ENCODE data around the gene SYMPK.

Gene SYMPK

GRCh38 chr19:45862564-45863334, at the start of gene SYMPK:
TSS of gene SYMPK (minus strand) at chr19:45863147. CDS start at chr19:45854495, 8,652 bp downstream.
- Histone ChIP-seq H3K36me3 (peaks cover 33% of the 10 kb centered on the region), H3K27me3 (peaks cover 41% of the 10 kb centered on the region), H3K4me1 (peaks cover 24% of the 10 kb centered on the region), H3K9me3 (no peaks in the 10 kb centered on the region), H3K27ac (peak within 1 kb of the TSS; percentile 92), H3K4me2 (peak within 1 kb of the TSS; percentile 90), H3K4me3 (peak within 1 kb of the TSS; percentile 92), H3K9ac (peak within 1 kb of the TSS; percentile 92), H4K20me1 (peaks cover 6% of the 10 kb centered on the region)
- TF ChIP-seq Cebpa-rat (IDR thresholded peaks at IDR 0.05): no peak

- no peaks in the 10 kb centered on the region; the same call in 1 of the 2 replicates for H3K4me1 ChIP-seq
- TF ChIP-seq Cebpa-rat (IDR thresholded peaks at IDR 0.05): no peak
- H3K4me2 ChIP-seq: no peak overlapping the region
Observed at GRCh38 chr19:45911291-45911690, 48.3 kb upstream of the SYMPK start.

GRCh38 chr19:45908956-45909355, 46.0 kb upstream of the SYMPK start:
- H3K4me3 ChIP-seq: no peak overlapping the region
- H3K9me3 ChIP-seq: peaks cover 8% of the 10 kb centered on the region; the same call in 1 of the 2 replicates
- no peak for TF ChIP-seq Cebpa-rat (IDR thresholded peaks at IDR 0.05)
- H3K27ac ChIP-seq: no peak overlapping the region
- no peaks in the 10 kb centered on the region for H4K20me1 ChIP-seq
- no peak overlapping the region for H3K9ac ChIP-seq
- H3K27me3 ChIP-seq: no peaks in the 10 kb centered on the region
- no peaks in the 10 kb centered on the region for H3K36me3 ChIP-seq
- H3K4me2 ChIP-seq: no peak overlapping the region
- no peaks in the 10 kb centered on the region; the same call in 1 of the 2 replicates for H3K4me1 ChIP-seq

More at GRCh38 chr19:45911291-45911690, 48.3 kb upstream of the SYMPK start:
- no peaks in the 10 kb centered on the region for H3K36me3 ChIP-seq
- H3K9ac ChIP-seq: no peak overlapping the region
- H3K9me3 ChIP-seq: peaks cover 8% of the 10 kb centered on the region; the same call in 1 of the 2 replicates
- H3K27ac ChIP-seq: no peak overlapping the region
- no peaks in the 10 kb centered on the region for H3K27me3 ChIP-seq
- no peaks in the 10 kb centered on the region for H4K20me1 ChIP-seq
- H3K4me3 ChIP-seq: no peak overlapping the region

GRCh38 chr19:45906221-45906620, 43.3 kb upstream of the SYMPK start:
- Histone ChIP-seq H3K4me1 (peaks cover 11% of the 10 kb centered on the region), H3K27me3 (no peaks in the 10 kb centered on the region), H3K9ac (no peak overlapping the region), H3K9me3 (no peaks in the 10 kb centered on the region), H3K27ac (no peak overlapping the region), H3K4me2 (no peak overlapping the region), H3K4me3 (no peak overlapping the region), H3K36me3 (no peaks in the 10 kb centered on the region), H4K20me1 (peaks cover 3% of the 10 kb centered on the region)
- TF ChIP-seq Cebpa-rat (IDR thresholded peaks at IDR 0.05): no peak

DNA sequence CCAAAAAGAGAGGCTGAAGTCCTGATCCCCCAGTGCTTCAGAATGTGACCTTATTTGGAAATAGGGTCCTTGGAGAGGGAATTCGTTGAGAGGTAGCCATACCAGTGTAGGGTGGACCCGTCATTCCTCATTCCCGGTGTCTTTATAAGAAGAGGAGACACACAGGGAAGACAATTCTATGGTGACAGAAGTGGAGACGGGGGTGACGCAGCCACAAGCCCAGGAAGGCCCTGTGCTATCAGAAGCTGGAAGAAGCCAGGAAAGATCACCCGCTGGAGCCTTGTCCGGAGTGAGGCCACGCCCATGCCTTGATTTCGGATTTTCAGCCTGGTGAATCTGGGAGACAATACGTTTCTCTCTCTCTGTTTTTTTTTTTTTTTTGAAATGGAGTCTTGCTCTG, 42.1 kb upstream of the SYMPK start:
- Histone ChIP-seq H3K36me3 (peaks cover 5% of the 10 kb centered on the region), H3K27me3 (no peaks in the 10 kb centered on the region), H3K4me1 (peaks cover 20% of the 10 kb centered on the region), H4K20me1 (peaks cover 15% of the 10 kb centered on the region), H3K9me3 (no peaks in the 10 kb centered on the region), H3K9ac (no peak overlapping the region), H3K4me3 (no peak overlapping the region), H3K27ac (no peak overlapping the region), H3K4me2 (no peak overlapping the region)
- TF ChIP-seq Cebpa-rat (IDR thresholded peaks at IDR 0.05): no peak

GRCh38 chr19:45902651-45903625, 40.0 kb upstream of the SYMPK start:
- Histone ChIP-seq H4K20me1 (peaks cover 28% of the 10 kb centered on the region), H3K36me3 (peaks cover 26% of the 10 kb centered on the region), H3K9ac (peak overlapping the region; percentile 86), H3K4me1 (peaks cover 20% of the 10 kb centered on the region), H3K27me3 (no peaks in the 10 kb centered on the region), H3K4me3 (peak overlapping the region; percentile 86), H3K27ac (peak overlapping the region; percentile 57), H3K4me2 (peak overlapping the region; percentile 96), H3K9me3 (no peaks in the 10 kb centered on the region)
- no peak for TF ChIP-seq Cebpa-rat (IDR thresholded peaks at IDR 0.05)

- peak within 1 kb of the TSS; percentile 96 for H3K4me2 ChIP-seq
- H3K27me3 ChIP-seq: no peaks in the 10 kb centered on the region
- no peak for TF ChIP-seq Cebpa-rat (IDR thresholded peaks at IDR 0.05)
- H3K36me3 ChIP-seq: peaks cover 34% of the 10 kb centered on the region
- H3K9ac ChIP-seq: peak within 1 kb of the TSS; percentile 86
- H4K20me1 ChIP-seq: peaks cover 28% of the 10 kb centered on the region
- peak within 1 kb of the TSS; percentile 86 for H3K4me3 ChIP-seq
- peak within 1 kb of the TSS; percentile 72 for H3K27ac ChIP-seq
- H3K9me3 ChIP-seq: no peaks in the 10 kb centered on the region
- H3K4me1 ChIP-seq: peaks cover 20% of the 10 kb centered on the region
Observed at GRCh38 chr19:45901912-45902650, 39.1 kb upstream of the SYMPK start, which contains the start of gene MYPOP. TSS of gene MYPOP (minus strand) at chr19:45902613. CDS start at chr19:45901773, 840 bp downstream.

DNA sequence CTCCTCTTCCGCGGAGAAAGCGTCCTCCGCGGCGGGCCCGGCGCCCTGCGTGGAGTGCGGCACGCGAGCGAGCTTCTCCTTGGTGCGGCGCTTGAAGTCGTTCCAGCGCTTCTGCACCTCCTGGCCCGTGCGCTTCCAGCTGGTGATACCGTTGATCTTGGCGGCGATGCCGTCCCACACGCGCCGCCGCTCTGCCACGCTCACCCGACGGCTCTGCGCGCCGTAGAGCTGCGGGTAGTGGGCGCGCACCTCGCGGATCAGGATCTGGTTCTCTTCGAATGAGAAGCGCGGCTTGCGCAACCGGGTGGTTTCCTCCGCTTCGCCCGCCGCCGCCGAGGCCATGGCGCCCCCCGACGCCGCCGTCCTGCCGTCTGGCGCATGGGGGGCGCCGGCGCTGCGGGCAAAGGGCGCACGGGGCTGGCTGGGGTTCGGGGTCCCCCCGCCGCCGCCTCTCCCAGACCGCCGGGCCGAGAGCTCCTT, 38.5 kb upstream of the SYMPK start:
- Histone ChIP-seq H4K20me1 (peaks cover 28% of the 10 kb centered on the region), H3K4me1 (peaks cover 20% of the 10 kb centered on the region), H3K36me3 (peaks cover 38% of the 10 kb centered on the region), H3K27me3 (no peaks in the 10 kb centered on the region), H3K4me3 (peak overlapping the region; percentile 86), H3K9me3 (no peaks in the 10 kb centered on the region), H3K9ac (peak overlapping the region; percentile 86), H3K27ac (peak overlapping the region; percentile 63; the same call in 1 of the 2 replicates), H3K4me2 (peak overlapping the region; percentile 89)
- peak; percentile 99 for TF ChIP-seq Cebpa-rat (IDR thresholded peaks at IDR 0.05)

Data from BLaER1 (cell line).